Astrocyte of the hippocampus (primary cell): ENCODE measurements around the gene ME3.
"Not testable (repeated sequence)": the region's sequence is repeated elsewhere in the genome, so short reads cannot be mapped to it uniquely, and the experiment has no call there.

ENCODE experiments used
- DNase-seq: peaks from one replicate; pipeline ENCODE4 v3.0.0; 2011; ENCODE audit warnings: low read depth, low spot score

The ME3 gene

DNA sequence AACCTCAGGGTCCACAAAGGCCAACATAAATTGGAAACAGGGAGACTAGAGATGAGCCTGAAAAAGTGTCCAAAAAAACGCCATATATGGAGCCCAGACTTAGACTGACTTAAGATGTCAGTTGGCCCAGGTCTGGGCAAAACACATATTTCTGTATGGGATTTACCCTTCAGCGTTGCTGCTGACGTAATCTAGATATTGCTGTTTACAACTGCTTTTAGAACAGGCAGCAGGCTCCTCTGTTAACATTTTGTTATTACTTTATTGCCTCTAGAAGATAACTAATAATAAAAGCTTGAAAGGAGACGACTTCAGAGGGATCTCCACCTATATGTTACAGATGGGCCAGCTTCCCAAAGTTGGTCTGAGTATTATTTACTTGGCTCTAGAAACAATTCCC, 8.7 kb downstream of the ME3 start:
- DNase-seq, result no peak

DNA sequence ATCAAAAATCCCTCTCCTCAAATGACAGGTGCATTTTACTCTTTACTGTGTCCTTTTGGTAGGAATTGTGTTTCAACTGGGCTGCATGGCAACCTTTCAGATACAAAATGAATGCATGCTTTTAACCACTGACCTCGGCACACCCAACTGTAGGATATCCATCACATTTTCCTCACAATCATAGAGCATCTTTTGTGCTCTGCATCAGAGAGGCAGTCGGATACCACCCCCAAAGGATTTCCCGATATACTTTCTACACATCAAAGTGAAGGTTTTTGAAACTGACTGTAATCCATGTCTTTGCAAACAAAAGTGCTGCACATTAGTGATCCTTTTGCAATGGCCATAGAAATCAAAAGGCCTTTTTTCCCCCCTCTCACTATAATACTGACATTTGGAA, 9.1 kb downstream of the ME3 start:
- no peak for DNase-seq

DNA sequence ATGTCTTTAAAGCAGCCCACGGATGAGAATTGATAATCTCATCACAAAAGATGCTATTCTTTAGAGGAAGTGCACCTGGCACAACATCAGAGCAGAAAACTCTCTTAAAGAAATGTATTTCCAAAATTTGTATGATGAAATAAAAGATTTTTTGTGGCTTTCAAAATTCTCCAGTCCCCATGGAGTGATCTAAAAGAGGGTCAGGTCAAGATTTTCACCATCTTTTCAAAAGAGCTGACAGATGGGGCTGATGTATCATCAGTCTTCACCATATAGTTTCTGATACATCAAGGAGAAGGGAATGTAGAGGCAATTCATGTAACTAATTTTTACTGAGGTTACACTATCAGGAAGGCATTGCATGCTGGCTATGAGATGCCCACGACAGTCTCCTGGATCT, 11.7 kb downstream of the ME3 start:
- DNase-seq, result no peak

DNA sequence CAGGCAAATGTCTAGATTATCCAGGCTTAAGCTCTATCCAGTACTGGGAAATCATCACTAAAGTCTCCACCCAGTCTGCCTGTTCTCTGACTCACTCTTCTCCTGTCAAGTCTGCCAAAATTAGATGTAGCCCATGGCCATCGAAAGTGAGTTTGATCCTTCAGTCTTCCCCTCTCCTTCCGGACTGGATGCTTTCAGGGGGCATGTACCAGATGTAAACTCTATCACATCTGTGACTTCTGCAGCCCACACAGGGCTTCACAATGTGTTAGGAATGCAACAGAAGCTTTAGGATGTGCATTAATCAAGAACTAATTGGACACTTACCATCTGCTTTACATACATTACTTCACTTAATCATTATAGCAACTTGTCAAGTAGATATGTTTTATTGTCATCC, 12.3 kb downstream of the ME3 start:
- peak; percentile 45 for DNase-seq

DNA sequence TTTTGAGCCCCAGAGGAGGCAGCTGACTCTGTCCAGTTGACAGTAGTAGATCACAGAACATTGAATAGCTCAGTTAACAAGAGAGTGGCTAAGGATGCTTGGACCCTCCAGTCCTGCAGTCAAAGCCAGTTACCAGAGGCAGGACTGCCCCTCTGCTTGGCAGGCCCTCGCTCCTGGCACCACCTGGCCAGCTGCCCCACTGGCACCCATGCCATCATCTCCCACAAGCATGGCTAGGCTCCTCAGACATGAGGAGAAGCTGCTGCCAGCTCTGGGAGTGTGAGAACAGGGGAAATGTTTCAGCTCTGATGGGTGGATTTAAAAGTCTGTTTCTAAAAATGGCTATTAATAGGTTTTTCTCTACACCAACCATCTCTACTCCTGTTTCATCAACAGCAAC, 13.9 kb downstream of the ME3 start:
- no peak for DNase-seq

DNA sequence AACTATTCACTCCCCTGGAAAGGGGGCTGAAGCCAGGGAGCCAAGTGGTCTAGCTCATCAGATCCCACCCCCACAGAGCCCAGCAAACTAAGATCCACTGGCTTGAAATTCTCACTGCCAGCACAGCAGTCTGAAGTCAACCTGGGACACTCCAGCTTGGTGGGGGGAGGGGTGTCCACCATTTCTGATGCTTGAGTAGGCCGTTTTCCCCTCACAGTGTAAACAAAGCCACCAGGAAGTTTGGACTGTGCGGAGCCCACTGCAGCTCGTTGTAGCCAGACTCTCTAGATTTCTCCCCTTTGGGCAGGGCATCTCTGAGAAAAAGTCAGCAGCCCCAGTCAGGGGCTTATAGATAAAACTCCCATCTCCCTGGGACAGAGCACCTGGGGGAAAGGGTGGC, 27.2 kb downstream of the ME3 start:
- DNase-seq, result not testable (repeated sequence)

DNA sequence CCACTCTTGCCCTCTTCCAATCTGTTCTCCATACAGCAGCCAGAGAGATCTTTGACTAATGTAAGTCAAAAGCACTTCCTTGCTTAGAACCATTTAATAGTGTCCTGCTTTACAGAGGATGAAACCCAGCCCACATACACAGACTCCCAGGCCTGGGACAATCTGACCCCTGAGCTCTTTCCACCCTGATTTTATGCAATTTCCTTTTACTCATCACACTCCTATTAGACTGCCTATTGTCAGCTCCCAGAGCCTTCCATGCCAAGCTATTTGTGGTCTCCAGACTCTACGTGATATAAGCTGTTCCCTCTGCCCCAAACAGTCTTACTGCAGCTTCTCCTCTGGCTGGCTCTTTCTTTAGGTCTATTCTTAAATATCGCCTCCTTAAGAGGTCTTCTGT, 28.1 kb downstream of the ME3 start:
- no peak for DNase-seq

DNA sequence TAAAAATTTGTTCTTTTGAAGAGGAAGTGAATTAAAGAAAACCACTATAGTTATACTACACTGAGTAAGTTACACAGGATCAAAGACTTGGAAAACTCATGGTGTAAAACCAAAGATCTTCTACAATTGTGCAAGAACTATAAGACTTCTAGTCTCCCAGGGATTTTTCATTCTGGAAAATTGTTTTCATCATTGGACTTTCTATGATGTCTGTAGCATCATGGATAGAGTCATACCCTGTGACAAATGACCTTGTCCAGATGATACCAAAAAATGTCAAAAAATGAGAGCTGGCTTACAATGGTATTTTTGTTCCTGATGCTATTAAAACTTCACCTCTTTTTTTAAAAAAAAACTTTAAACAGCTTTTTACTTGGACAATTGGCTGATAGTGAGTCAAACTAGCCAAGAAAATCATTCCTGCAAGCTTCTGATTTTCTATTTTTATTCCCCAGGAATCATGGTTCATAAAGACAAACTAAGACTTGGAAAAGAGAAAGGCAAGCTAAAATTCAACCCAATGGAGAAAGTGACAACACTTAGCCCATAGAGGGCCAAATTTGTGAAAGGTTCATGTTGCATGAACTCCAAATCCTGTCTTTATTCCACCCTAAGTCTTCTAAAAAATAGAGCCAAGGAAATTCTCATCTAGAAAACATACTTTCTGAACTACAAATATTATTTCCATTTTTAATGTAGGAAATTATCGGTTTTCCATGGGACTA, 30.7 kb downstream of the ME3 start:
- no peak for DNase-seq

DNA sequence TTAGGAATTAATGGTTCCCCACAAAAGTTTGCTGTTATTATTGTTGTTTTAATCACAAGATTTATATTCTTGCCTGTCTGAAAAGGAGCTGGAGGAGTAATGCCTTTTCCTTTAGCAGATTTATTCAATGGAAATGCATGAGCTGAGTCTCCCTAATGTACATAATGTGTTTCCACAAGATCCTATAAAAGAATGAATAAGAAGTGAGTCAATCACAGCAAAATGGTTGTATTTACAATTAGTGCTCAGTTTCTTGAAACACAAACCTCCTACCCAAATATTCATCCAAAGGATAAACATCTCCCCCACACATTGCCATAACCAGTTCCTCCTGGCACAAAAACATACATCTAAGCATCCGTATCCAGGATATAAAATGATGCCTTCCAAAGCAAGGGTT, 33.3 kb downstream of the ME3 start:
- no peak for DNase-seq

DNA sequence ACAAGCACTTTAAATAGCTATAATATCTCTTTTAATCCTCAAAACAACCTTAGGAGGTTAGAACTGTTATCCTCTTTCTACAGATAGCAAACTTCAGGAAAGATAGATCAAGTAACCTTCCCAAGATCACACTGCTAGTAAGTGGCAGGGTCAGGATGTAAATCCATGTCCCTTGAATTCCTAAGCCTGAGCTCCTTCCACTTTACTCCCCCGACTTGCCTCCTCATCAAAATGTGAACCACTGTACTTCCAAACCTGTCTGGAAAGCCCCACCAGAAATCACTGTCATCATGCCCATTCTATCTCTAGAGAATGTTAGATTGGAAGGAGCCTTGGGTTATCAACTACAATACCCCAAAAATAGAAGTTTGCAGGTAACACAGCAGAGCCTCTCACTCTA, 33.7 kb downstream of the ME3 start:
- no peak for DNase-seq

DNA sequence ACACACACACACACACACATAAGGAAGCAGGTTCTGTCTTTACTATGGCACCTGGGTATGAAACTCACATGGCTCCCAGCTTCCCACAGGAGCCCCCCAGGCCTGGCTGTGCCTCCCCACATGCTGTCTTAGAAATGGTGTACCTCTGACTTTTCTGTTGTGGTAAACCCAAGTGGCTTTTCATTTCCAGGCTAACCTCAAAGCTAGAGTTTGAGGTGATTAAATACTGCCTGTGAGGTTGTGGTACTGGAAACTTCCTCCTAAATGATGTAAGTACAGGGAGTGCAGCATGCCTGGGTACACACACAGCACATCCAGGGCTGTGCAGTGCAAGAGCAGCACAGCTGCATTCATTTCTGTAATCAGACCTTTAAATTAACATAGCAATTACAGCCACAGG, 34.4 kb downstream of the ME3 start:
- peak; percentile 47 for DNase-seq

DNA sequence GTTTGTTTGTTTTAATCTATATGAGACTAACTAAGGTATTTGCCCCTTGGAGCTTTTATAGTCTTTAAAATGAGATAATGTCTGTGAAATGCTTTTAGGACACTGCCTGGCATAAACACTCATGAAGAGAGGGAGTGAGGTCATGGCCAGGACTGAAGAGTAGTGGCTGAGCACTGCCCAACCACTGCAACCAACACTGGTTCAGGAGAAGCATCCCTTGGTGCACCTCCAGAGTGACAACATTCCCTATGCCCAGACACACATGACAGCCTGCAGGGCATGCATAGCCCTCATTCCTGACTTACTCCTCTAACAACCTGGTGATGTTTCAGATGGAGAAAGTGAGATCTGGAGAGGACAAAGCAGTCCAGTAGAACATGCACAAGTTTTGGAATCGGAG, 36.1 kb downstream of the ME3 start:
- DNase-seq, result no peak

DNA sequence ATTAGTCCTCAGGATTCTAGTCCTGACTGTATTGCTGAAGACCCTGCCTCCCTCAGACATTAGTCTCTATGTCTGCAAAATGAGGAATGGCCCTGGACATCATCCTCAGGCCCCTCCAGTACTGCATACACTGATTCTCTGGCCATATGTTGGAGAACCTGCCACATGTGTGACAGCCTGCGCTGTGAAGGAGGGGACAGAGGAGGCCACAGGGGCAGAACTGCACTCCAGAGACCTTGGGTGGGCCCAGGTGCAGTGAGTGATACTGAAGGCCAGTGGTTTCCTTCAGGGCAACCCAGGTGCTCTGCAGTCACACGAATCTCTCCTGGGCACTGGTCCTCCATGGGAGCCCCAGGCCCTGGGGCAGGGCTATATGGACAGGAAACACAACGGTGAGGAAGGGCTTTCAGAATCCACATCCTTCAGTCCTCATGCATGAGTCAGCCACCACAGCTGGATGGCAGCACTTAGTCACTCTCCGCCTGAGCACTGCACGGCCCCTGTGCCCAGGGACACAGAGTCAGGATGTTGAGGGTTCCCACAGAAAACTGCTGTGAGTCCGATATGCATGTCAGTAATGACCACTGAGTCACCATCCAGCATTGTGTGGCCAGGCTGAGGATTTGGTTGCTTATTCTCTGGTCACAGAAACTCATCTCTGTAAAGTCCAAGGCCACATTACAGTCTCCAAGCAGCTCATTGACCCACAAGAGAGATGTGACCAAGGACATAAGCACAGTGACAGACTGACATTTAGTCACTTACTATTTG, 39.7 kb downstream of the ME3 start:
- peak; percentile 94 for DNase-seq

DNA sequence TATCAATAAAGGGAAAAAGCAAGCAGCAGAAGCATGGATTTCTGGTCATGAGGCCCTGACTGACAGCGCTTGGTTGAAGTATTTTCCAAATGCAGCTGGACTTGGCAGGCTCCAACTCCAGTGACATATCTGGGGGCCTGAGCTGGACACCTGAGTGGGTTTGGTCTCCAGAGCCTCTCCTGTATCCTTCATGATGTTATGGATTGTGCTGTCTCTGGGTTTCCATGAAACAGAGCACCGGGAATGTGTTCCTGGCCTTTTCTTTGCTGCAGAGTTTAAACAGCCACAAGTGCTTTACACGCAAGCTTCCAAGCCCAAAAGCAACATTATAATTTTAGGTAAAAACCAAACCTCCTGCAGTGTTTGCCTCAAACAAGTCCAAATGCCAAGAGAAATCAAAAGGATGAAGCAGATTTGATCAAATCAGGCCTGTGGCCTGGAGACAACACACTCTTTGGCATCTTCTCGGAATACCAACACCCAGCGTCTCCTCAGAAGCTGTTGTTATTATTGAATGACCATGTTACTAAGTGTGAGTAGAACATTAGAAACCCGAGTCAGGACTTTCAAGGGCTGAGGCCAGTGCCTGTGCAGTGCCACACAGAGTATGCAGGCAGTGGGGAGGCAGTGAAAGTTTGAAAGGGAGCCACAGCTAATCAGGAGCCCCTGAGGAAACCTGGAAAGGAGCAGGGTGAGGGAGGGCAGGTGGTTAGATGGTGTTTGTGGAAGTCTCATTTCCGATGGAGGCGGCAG, 42.0 kb downstream of the ME3 start:
- no peak for DNase-seq

DNA sequence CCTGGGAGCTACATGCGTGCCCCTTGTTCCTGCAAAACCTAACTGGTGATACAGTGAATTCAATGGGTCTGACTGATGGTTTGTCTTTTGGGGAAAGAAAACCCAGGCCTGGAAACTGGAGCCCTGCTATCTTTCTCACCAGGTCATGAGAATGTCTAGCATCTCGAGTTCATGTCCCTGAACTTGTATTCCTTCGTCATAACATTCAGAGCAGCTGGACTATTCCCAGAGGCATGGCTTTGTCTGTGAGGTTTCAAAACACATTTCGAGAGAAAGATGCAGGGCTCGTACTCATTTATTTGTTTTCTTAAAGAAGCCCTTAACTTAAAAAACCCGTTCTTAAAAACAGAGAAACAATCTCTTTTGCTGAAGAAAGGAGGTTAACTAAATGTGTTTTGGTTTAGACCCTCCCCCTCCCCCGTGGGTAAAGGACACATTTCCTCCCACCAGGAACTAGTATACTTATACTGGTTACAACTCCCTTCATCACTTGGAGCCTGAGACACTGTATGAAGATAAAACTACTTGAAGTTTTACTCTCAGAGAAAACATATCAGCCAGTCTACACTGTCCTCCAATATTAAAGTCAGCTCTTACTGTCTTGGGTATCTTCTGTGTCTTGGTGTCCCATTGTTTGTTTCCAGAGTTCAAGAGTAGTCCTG, 43.2 kb downstream of the ME3 start:
- no peak for DNase-seq

DNA sequence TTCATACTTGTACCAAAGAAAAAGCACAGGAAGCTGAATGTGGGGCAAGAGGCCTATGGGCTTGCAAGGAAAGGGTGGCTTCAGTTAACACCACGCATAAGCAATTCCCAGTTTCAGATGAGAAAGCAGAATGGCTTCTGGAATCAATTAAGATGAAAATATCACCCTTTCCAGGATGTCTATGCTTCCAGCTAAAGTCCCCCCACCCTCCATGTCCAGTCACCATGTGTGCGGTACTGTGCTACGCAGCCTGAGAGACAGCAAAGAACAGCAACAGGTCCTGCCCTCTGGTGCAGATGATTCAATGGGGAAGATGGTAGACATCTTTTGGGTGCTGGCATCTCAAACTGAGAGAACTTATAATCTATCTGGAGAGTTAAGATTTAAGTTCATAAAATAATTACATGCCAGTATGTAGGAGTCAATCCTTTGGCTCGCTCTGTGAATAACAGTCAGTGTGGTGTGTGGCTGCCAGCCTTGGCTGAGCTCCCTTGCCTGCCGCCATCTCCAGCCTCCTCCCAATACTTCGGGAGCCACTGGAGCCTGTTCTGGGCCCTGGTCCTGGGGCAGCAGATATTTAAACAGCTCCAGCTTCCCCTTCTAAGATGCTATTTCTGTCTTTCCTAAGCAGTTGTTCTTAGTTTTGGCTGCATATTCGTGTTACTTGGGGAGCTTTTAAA, 44.5 kb downstream of the ME3 start:
- no peak for DNase-seq

DNA sequence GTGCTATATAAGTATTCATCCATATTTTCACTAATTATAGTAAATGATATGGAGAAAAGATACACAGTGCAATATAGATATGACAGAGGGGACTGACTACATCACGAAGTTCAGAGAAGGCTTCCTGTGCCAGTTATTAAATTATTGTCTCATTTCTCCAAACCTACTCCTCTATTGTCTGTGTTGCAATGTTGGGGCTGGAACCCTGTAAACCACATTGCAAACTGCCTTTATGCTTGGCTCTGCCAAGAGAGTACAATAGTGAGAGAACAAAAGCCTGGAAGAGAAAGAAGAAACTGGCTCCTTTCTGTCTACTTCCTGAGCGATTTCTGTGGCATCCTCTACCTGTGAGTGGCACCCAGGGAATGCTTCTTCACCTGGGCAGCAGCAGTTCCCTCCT, 46.4 kb downstream of the ME3 start:
- no peak for DNase-seq

DNA sequence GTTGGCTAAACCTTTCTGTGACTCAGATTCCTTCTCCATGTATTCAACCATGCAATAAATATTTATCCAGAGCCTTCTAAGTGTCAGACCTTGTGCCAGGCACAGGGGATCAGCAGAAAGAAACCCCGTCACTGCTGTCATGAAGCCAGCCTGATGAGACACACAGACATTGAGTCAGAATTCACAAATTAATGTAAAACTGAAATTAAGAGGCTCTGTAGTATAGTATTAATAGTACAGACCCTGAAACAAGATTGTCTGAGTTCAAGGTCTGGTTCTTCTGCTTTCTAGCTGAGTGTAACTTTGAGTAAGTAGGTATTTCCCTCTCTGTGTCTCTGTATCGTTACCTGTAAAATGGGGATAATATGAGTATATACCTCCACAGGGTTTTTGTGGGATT, 46.9 kb downstream of the ME3 start:
- no peak for DNase-seq

DNA sequence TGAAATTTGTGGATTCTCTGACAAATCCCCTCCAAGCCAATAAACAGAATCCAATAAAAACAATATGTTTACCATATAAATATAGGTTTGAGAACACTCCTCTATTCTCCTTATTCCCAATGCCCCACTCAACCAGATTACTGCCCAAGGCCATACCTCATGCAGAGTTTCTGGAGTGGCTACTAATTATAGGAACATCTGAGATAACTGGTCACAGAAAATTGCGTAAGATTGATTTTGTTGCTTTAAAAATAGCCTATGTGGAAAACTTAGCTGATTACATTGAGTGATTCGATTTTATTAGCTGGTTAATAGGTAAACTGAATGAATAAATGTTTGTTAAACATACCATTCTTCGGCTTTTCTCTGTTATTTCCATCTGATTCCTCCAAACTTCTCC, 48.0 kb downstream of the ME3 start:
- DNase-seq, result no peak

DNA sequence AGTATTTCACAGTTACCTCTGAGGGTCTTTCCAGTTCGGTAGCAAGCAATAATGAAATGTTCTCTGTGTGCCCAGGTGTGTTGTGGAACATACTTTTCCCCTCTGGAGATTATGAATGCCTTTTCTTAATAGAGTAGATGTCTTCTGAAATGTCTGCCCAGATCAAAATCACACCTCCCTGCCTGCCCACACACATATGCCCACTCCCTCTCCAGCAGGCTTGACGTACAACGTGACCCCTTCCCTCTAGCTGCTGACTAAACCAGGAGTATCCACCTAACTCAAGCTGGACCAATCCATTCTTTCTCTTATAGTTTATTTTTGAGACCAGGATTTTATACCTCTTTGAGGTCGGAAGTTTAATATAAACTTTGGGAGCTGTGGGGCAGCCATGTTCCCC, 48.7 kb downstream of the ME3 start:
- no peak for DNase-seq

DNA sequence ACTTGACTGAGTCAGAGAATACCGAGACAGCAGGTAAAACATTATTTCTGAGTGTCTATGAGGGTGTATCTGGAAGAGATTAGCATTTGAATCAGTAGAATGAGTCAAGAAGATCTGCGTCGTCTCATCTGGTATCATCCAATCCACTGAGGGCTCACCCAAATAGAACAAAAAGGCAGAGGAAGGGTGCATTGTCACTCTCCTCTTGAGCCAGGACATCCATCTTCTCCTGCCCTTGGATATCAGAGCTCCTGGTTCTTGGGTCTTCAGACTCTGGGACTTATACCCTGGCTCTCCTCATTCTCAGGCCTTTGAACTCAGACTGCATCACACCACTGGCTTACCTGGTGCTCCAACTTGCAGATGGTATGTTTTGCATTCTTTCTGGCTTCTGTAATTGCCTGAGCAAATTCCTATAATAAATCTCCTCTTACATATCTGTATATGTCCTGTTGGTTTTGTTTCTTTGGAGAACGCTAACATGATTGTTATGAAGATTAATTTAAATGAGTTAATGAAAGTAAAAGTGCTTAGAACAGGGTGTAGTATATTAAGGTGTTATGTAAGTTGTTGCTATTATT, 49.3 kb downstream of the ME3 start:
- DNase-seq, result peak; percentile 42
